Stimulated activated CD4-positive, alpha-beta T cell treated with anti-CD3 and anti-CD28 coated beads, Interleukin-12 subunit alpha, Interleukin-12 subunit beta, amount 100 ng/mL, for 48 hours (primary cell): ENCODE measurements around the gene DMP1.
"Not testable (repeated sequence)": the region's sequence is repeated elsewhere in the genome, so short reads cannot be mapped to it uniquely, and the experiment has no call there.

Experiments
- DNase-seq, 3 donors: peaks; one replicate each; pipeline ENCODE4 v3.0.0-alpha.2; 2020; ENCODE audit warnings: low read depth in 2 of 3, low spot score in 1 of 3

DMP1 gene

GRCh38 chr4:87679449-87680169, 29.5 kb downstream of the DMP1 start:
- peak in 2 of 3 donors; percentile 7 to 27 for DNase-seq

- no peak for DNase-seq
Measured at GRCh38 chr4:87680271-87680670, 30.2 kb downstream of the DMP1 start.

DNA sequence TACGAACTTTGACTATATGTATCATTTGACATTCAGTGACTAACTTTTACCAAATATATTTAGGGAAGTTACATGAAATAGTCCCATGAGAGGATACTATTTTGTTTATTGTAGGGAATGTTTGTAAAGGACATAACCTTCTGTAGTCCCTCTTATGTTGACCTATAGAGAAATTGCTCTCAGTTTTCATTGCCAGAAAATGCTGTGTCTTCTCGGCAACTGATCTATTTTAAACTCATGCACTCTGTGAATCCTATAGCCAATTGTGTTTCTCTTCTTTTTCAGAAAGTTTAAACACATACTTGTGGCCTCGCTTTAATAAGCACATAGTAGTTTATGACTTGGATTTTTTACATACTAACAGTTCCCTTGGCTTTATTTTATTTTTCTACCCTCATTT, 38.2 kb downstream of the DMP1 start:
- no peak for DNase-seq

- DNase-seq = not testable (repeated sequence)
Measured at GRCh38 chr4:87690947-87691346, 40.9 kb downstream of the DMP1 start.

- not testable (repeated sequence) for DNase-seq
Measured at GRCh38 chr4:87692060-87692459, 42.0 kb downstream of the DMP1 start.

DNA sequence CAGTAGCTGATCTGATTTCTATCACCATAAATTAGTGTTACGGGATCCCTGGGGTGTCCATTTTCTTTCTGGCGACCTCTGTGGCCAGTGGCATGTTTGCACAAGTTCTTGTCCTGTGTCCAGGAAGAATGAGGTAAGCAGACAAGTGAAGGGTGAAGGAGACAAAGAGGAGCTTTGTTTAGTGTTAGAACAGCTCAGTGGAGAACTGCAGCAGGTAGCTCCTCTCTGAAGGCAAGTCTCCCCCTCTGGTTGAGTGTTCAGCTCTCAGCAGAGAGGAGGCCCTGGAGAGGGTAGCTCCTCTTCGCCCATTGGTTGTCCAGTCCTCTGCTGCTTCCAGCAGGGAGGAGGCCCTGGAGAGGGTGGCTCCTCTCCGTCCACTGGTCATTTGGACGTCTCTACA, 47.2 kb downstream of the DMP1 start:
- no peak for DNase-seq

- DNase-seq = no peak
Measured at GRCh38 chr4:87697945-87698344, 47.9 kb downstream of the DMP1 start.

DNA sequence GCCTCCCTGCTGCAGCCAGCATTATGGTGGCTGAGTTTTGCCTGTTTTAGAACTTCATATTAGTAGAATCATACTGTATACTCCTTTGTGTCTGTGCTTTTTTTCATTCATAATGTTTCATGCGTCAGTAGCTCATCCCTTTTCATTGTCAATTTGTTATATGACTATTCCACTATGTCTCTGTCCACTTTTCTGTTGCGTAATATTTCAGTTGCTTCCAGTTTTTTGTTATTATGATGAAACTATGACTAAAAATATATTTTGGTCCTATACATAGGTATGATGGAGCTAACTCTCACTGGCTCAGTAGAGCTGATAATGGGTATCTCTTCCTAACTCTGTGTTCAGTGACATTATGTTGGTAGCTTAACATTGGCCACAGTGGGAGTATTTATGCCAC, 48.3 kb downstream of the DMP1 start:
- no peak for DNase-seq

DNA sequence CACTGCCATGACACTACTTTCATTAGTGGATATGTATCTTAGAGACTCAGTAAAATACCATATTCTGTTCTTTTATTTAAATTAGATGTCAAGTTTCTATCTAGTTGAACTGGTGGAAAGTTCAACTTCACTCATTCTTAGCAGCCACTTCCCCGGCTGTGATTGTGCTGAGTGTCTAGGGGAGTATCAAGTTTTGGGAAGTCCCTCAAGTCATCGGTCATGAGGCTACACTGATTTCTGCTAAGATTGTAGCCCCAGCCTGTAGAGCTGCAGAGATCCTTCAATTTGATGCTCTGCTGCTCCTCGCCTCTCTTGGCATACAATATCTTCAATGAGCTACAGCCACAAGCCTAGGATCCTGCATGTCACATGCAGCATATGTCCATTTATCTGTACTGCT, 53.9 kb downstream of the DMP1 start:
- no peak for DNase-seq

GRCh38 chr4:87707279-87707918, 57.3 kb downstream of the DMP1 start:
- DNase-seq = no peak
